ENCODE measurements around the gene DLGAP1. TPM values are rescaled to one million over a fixed set of nuclear protein-coding genes. Genes with fewer than 3 reads are reported as not detected.

The DLGAP1 gene
- total and polyA plus RNA-seq, 4 donors, result 0.06 to 1.2 (median 0.17) TPM; not detected in 1

- 81% methylated on average over 4 of the region's 4 CpGs for WGBS
- Histone ChIP-seq H3K4me1 (ENCODE audit: control insufficient read depth in 4 of 4, insufficient read depth in 4 of 4, low read length in 3 of 4) (no peaks in the 10 kb centered on the region), H3K4me3 (ENCODE audit: low read depth in 1 of 3, low read length in 3 of 3) (no peak overlapping the region), H3K36me3 (ENCODE audit: control insufficient read depth in 4 of 4, insufficient read depth in 3 of 4, low read depth in 1 of 4, low read length in 3 of 4) (no peaks in the 10 kb centered on the region), H3K27me3 (ENCODE audit: control insufficient read depth in 4 of 4, insufficient read depth in 4 of 4, low read length in 3 of 4) (peaks cover 0 to 2% (median 0%) of the 10 kb centered on the region in 4 donors), H3K27ac (ENCODE audit: low read depth in 1 of 2, low read length in 2 of 2) (no peak overlapping the region), H3K9ac (ENCODE audit: low read depth in 1 of 2, low read length in 2 of 2) (no peak overlapping the region), H3K9me3 (ENCODE audit: control insufficient read depth in 4 of 4, low read length in 3 of 4) (no peaks in the 10 kb centered on the region)
- DNase-seq (ENCODE audit: low spot score), result no peak
- TF ChIP-seq HNF4G (IDR thresholded peaks at IDR 0.05) (no peak), SP1 (IDR thresholded peaks at IDR 0.05) (no peak), MAX (IDR thresholded peaks at IDR 0.05) (no peak), FOXA2 (IDR thresholded peaks at IDR 0.05) (no peak), RAD21 (IDR thresholded peaks at IDR 0.05) (no peak), YY1 (IDR thresholded peaks at IDR 0.05) (no peak), NR2F2 (IDR thresholded peaks at IDR 0.05) (no peak), RXRA (IDR thresholded peaks at IDR 0.05) (no peak), HNF4A (conservative IDR thresholded peaks at IDR 0.05) (no peak), ATF3 (IDR thresholded peaks at IDR 0.05) (no peak), FOXA1 (IDR thresholded peaks at IDR 0.05) (no peak), GABPA (IDR thresholded peaks at IDR 0.05 in 1 of 2, conservative IDR thresholded peaks at IDR 0.05 in 1 of 2) (no peak), JUND (IDR thresholded peaks at IDR 0.05) (no peak)
- TF ChIP-seq, protein P1, sequence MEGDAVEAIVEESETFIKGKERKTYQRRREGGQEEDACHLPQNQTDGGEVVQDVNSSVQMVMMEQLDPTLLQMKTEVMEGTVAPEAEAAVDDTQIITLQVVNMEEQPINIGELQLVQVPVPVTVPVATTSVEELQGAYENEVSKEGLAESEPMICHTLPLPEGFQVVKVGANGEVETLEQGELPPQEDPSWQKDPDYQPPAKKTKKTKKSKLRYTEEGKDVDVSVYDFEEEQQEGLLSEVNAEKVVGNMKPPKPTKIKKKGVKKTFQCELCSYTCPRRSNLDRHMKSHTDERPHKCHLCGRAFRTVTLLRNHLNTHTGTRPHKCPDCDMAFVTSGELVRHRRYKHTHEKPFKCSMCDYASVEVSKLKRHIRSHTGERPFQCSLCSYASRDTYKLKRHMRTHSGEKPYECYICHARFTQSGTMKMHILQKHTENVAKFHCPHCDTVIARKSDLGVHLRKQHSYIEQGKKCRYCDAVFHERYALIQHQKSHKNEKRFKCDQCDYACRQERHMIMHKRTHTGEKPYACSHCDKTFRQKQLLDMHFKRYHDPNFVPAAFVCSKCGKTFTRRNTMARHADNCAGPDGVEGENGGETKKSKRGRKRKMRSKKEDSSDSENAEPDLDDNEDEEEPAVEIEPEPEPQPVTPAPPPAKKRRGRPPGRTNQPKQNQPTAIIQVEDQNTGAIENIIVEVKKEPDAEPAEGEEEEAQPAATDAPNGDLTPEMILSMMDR (IDR thresholded peaks at IDR 0.05; ENCODE audit: low read depth, low read length, missing input control), result no peak
Measured at GRCh38 chr18:3799515-3799914, 655.6 kb downstream of the DLGAP1 start.

- no peak for DNase-seq (ENCODE audit: low spot score)
- Histone ChIP-seq H3K9ac (ENCODE audit: low read depth in 1 of 2, low read length in 2 of 2) (no peak overlapping the region), H3K4me3 (ENCODE audit: low read depth in 1 of 3, low read length in 3 of 3) (no peak overlapping the region), H3K36me3 (ENCODE audit: control insufficient read depth in 4 of 4, insufficient read depth in 3 of 4, low read depth in 1 of 4, low read length in 3 of 4) (no peaks in the 10 kb centered on the region), H3K27me3 (ENCODE audit: control insufficient read depth in 4 of 4, insufficient read depth in 4 of 4, low read length in 3 of 4) (no peaks in the 10 kb centered on the region), H3K27ac (ENCODE audit: low read depth in 1 of 2, low read length in 2 of 2) (no peak overlapping the region), H3K9me3 (ENCODE audit: control insufficient read depth in 4 of 4, low read length in 3 of 4) (no peaks in the 10 kb centered on the region), H3K4me1 (ENCODE audit: control insufficient read depth in 4 of 4, insufficient read depth in 4 of 4, low read length in 3 of 4) (no peaks in the 10 kb centered on the region)
- TF ChIP-seq YY1 (IDR thresholded peaks at IDR 0.05), result peak; percentile 47
- peak; percentile 37 for TF ChIP-seq REST (IDR thresholded peaks at IDR 0.05)
- TF ChIP-seq HNF4A (conservative IDR thresholded peaks at IDR 0.05), result peak; percentile 22 to 33
- no peak for TF ChIP-seq GABPA (IDR thresholded peaks at IDR 0.05 in 1 of 2, conservative IDR thresholded peaks at IDR 0.05 in 1 of 2)
- no peak for TF ChIP-seq RAD21 (IDR thresholded peaks at IDR 0.05)
- TF ChIP-seq, protein P1 (IDR thresholded peaks at IDR 0.05; ENCODE audit: low read depth, low read length, missing input control), result no peak
- TF ChIP-seq ZBTB33 (IDR thresholded peaks at IDR 0.05), result no peak
- TF ChIP-seq ATF3 (IDR thresholded peaks at IDR 0.05), result no peak
- peak; percentile 13 to 18 for TF ChIP-seq RXRA (IDR thresholded peaks at IDR 0.05)
- TF ChIP-seq MAX (IDR thresholded peaks at IDR 0.05), result no peak
- TF ChIP-seq HNF4G (IDR thresholded peaks at IDR 0.05), result no peak
- no peak for TF ChIP-seq FOXA1 (IDR thresholded peaks at IDR 0.05)
- TF ChIP-seq NR2F2 (IDR thresholded peaks at IDR 0.05), result no peak
- peak; percentile 11 for TF ChIP-seq SP1 (IDR thresholded peaks at IDR 0.05)
- no peak for TF ChIP-seq FOXA2 (IDR thresholded peaks at IDR 0.05)
- 32% methylated on average over 3 of the region's 3 CpGs for WGBS
Measured at GRCh38 chr18:3798032-3798431, 657.1 kb downstream of the DLGAP1 start.

Data from liver (tissue), 9 donors.